Loucy (cell line): Measurements from ENCODE around the gene PARD3B.

Experiments
- CTCF ChIP-seq: fragments of 200-600 bp; sonication (generic); conservative IDR thresholded peaks from 2 replicates; pipeline ENCODE4 v1.5.1; 2014; ENCODE audit warnings: mild to moderate bottlenecking, antibody characterized with exemption, low read length
- EZH2phosphoT487 ChIP-seq: fragments of 200-600 bp; IDR thresholded peaks from 2 replicates; pipeline ENCODE4 v1.6.1; 2018; ENCODE audit warnings: antibody characterized with exemption, mild to moderate bottlenecking, moderate library complexity, borderline replicate concordance

DNA sequence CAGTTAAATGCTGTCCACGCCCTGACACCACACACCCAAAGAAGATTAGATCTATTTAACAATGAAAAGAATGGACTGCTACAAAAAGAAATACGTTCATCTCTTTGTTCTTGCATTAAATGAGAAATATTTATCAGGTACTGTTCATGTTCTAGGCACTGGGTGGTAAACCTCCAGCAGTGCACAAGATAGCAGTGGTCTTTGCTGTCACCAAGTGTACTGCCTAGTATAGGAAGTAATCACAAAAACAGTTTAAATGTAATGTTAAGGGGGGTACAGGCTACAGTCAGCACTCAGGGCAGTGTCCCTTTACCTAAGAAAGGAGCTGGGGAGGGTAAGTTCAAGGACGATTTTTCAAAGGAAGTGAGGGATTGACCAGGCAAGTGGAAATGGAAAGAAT, 443.6 kb downstream of the PARD3B start:
- peak; percentile 43 for TF ChIP-seq CTCF
- TF ChIP-seq EZH2phosphoT487, result no peak
